ENCODE measurements around the gene SORCS3.

DNA sequence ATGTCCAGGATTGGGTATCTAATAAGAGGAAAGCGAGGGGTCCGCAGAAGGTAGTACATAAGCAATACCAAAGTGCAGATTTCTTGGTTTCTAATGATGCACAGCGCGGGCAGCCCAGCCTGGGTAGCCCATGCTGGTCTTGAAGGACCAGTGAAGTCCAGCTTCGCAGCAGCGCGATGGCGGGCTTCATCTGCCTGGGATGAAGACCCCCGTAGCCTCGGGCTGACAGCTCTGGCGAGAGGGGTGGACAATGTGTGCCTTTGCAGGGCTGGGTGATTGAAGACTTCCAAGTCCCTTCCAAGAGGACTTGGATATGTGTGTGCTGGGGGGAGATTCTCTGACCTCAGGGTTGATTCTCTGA, 2.2 kb downstream of the SORCS3 start:
- TF ChIP-seq, protein P1, sequence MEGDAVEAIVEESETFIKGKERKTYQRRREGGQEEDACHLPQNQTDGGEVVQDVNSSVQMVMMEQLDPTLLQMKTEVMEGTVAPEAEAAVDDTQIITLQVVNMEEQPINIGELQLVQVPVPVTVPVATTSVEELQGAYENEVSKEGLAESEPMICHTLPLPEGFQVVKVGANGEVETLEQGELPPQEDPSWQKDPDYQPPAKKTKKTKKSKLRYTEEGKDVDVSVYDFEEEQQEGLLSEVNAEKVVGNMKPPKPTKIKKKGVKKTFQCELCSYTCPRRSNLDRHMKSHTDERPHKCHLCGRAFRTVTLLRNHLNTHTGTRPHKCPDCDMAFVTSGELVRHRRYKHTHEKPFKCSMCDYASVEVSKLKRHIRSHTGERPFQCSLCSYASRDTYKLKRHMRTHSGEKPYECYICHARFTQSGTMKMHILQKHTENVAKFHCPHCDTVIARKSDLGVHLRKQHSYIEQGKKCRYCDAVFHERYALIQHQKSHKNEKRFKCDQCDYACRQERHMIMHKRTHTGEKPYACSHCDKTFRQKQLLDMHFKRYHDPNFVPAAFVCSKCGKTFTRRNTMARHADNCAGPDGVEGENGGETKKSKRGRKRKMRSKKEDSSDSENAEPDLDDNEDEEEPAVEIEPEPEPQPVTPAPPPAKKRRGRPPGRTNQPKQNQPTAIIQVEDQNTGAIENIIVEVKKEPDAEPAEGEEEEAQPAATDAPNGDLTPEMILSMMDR (IDR thresholded peaks at IDR 0.05): no peak
- TF ChIP-seq POLR2A (IDR thresholded peaks at IDR 0.05): no peak
